Uterus (tissue), 4 donors: ENCODE results near the gene TTLL7. TPM values are rescaled to one million over a fixed set of nuclear protein-coding genes. Genes with fewer than 3 reads are reported as not detected.

ENCODE experiments used
- DNase-seq, 2 donors: peaks; one replicate each; pipeline ENCODE4 v3.0.0-alpha.2; 2019 to 2020
- H3K27ac ChIP-seq, 2 donors: fragments of 200-600 bp; sonication (generic); 1 replicate in 1 of 2; 2 replicates in 1 of 2; pipeline ENCODE4 v1.5.1; 2016 to 2018
- H3K27me3 ChIP-seq, 2 donors: fragments of 200-600 bp; sonication (generic); one replicate each; pipeline ENCODE4 v1.5.1; 2018 to 2019; ENCODE audit warnings: control low read depth in 1 of 2
- H3K36me3 ChIP-seq, 2 donors: fragments of 200-600 bp; sonication (generic); one replicate each; pipeline ENCODE4 v1.5.1; 2019; ENCODE audit warnings: control low read depth in 1 of 2
- H3K4me1 ChIP-seq, 2 donors: fragments of 200-600 bp; sonication (generic); one replicate each; pipeline ENCODE4 v1.5.1; 2018 to 2019; ENCODE audit warnings: control low read depth in 1 of 2
- H3K4me3 ChIP-seq, 2 donors: fragments of 200-600 bp; sonication (generic); 1 replicate in 1 of 2; 2 replicates in 1 of 2; pipeline ENCODE4 v1.5.1; 2018 to 2019; ENCODE audit warnings: mild to moderate bottlenecking in 1 of 2
- H3K9me3 ChIP-seq, 2 donors: fragments of 200-600 bp; sonication (generic); one replicate each; pipeline ENCODE4 v1.5.1; 2019; ENCODE audit warnings: control low read depth in 1 of 2
- CTCF ChIP-seq, 4 experiments: fragments of 200-600 bp in 2 of 4; fragments of 450-650 bp in 2 of 4; sonication (generic) in 2 of 4; IDR thresholded peaks; one replicate each; pipeline ENCODE4 v1.5.1; 2016 to 2019; ENCODE audit warnings: antibody characterized with exemption in 4 of 4, mild to moderate bottlenecking in 2 of 4, moderate library complexity in 1 of 4
- POLR2A ChIP-seq, 2 donors: fragments of 450-650 bp; IDR thresholded peaks; one replicate each; pipeline ENCODE4 v1.6.1; 2016; ENCODE audit warnings: antibody characterized with exemption in 2 of 2, mild to moderate bottlenecking in 1 of 2, moderate library complexity in 1 of 2
- intact Hi-C: fragments of 100-400 bp; cut with DNase I; formaldehyde crosslinking; loops from one replicate; pipeline ENCODE4 v1.15.1; 2023; ENCODE audit warnings: low total_unique reads
- total RNA-seq, 4 donors: library from RNA; depleted of rRNA in 3 of 4; stranded (reverse); fragments of >200 nt in 3 of 4; gene quantifications; one replicate each; pipeline versions ENCODE4 v1.1.0 to v1.2.4, GENCODE V29; 2014 to 2023
- donor health status: DM: yes; HTN: yes; CAD: no.

TTLL7 gene
- total RNA-seq, 4 donors from 2014 or later, result 16.2 to 61.0 (median 34.1) TPM

- Histone ChIP-seq H3K27me3 (no peaks in the 10 kb centered on the region), H3K27ac (no peak overlapping the region), H3K9me3 (no peaks in the 10 kb centered on the region), H3K36me3 (no peaks in the 10 kb centered on the region), H3K4me1 (no peaks in the 10 kb centered on the region), H3K4me3 (no peak overlapping the region)
- no peak for TF ChIP-seq POLR2A (IDR thresholded peaks at IDR 0.05)
- TF ChIP-seq CTCF (IDR thresholded peaks at IDR 0.05), result no peak
- intact Hi-C loops, result no loop called here
- DNase-seq, result no peak
Observed at GRCh38 chr1:83959824-83960498, 39.0 kb downstream of the TTLL7 start.

GRCh38 chr1:83958704-83959103, 40.2 kb downstream of the TTLL7 start:
- Histone ChIP-seq H3K27ac (no peak overlapping the region), H3K27me3 (no peaks in the 10 kb centered on the region), H3K4me3 (no peak overlapping the region), H3K9me3 (no peaks in the 10 kb centered on the region), H3K4me1 (no peaks in the 10 kb centered on the region), H3K36me3 (no peaks in the 10 kb centered on the region)
- TF ChIP-seq POLR2A (IDR thresholded peaks at IDR 0.05) (no peak), CTCF (IDR thresholded peaks at IDR 0.05) (no peak)
- no peak for DNase-seq
- intact Hi-C loops, result no loop called here

- DNase-seq, result no peak
- Histone ChIP-seq H3K27ac (no peak overlapping the region), H3K27me3 (no peaks in the 10 kb centered on the region), H3K4me3 (no peak overlapping the region), H3K9me3 (no peaks in the 10 kb centered on the region), H3K4me1 (no peaks in the 10 kb centered on the region), H3K36me3 (no peaks in the 10 kb centered on the region)
- intact Hi-C loops, result no loop called here
- TF ChIP-seq POLR2A (IDR thresholded peaks at IDR 0.05) (no peak), CTCF (IDR thresholded peaks at IDR 0.05) (no peak)
Observed at GRCh38 chr1:83954166-83954823, 44.6 kb downstream of the TTLL7 start.

GRCh38 chr1:83950106-83950661, 48.7 kb downstream of the TTLL7 start:
- DNase-seq, result no peak
- no peak for TF ChIP-seq POLR2A (IDR thresholded peaks at IDR 0.05)
- no peak for TF ChIP-seq CTCF (IDR thresholded peaks at IDR 0.05)
- Histone ChIP-seq H3K36me3 (no peaks in the 10 kb centered on the region), H3K4me1 (no peaks in the 10 kb centered on the region), H3K27me3 (no peaks in the 10 kb centered on the region), H3K9me3 (no peaks in the 10 kb centered on the region), H3K4me3 (no peak overlapping the region), H3K27ac (no peak overlapping the region)
- intact Hi-C loops, result no loop called here

GRCh38 chr1:83942914-83943313, 56.0 kb downstream of the TTLL7 start:
- TF ChIP-seq POLR2A (IDR thresholded peaks at IDR 0.05), result no peak
- TF ChIP-seq CTCF (IDR thresholded peaks at IDR 0.05), result no peak
- Histone ChIP-seq H3K27ac (no peak overlapping the region), H3K27me3 (no peaks in the 10 kb centered on the region), H3K36me3 (no peaks in the 10 kb centered on the region), H3K4me3 (no peak overlapping the region), H3K4me1 (no peaks in the 10 kb centered on the region), H3K9me3 (no peaks in the 10 kb centered on the region)
- no peak for DNase-seq
- intact Hi-C loops, result no loop called here
